ENCODE data around the gene SLC6A17.

SLC6A17 gene

GRCh38 chr1:110150330-110151174, at the start of gene SLC6A17:
Gene SLC6A17, plus strand, starts transcription at chr1:110150494. Its CDS starts 16,436 bp downstream, at chr1:110166930.
- peak; percentile 65 for DNase-seq (ENCODE audit: low spot score)

DNA sequence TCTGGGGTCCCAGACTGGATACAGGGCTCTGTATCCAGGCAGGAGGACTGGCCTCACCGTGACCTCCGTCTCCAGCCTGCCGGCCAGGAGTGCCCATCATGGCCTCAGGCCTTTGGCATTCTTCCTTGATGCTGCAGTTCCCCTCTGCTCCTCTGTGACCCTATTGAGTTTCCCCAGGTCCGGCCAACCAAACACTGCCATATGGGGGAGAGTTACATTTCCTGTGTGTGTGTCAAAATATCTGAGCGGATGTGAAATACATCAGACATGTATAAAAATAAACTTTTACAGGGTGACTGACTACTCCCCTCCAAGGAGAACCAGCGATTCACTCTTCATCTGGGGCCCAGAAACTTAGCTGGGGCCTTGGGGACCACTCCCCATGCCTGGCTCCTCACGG, 48.2 kb upstream of the SLC6A17 start:
- peak; percentile 20 for DNase-seq (ENCODE audit: low spot score)

- DNase-seq (ENCODE audit: low spot score) = peak; percentile 81
Observed at GRCh38 chr1:110106013-110106941, 44.0 kb upstream of the SLC6A17 start.

DNA sequence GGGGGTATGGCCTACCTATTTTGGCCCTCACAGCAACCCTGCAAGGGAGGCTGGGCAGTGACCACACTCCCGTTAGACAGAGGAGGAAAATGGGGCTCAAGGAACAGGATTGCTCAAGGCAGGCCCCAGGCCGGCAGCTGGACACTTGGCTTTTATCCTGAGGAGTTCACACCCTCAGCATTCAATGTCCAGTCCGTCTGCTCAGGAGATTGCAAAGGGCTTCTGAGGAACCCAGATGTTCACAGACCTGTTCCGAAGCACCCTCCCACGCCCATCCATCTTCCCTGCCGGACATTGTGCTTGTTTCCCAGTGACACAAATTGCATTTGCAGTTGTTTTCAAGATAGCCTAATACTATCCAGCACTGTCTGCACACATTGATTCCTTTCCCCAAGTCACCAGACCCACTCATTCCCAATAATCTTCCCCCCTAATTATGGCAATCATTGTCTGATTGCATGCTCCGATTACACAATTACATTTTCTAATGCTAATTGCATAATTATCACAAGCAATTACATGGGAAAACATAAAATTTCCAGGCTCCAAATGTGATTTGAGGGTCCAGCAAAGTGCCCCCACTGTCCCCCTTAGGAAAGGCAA, 42.3 kb upstream of the SLC6A17 start:
- DNase-seq (ENCODE audit: low spot score) = no peak

- DNase-seq (ENCODE audit: low spot score) = no peak
Observed at GRCh38 chr1:110111081-110111480, 39.2 kb upstream of the SLC6A17 start.

- no peak for DNase-seq (ENCODE audit: low spot score)
Observed at GRCh38 chr1:110112143-110112542, 38.2 kb upstream of the SLC6A17 start, which contains the start of gene UBL4B. Gene UBL4B, plus strand, starts transcription at chr1:110112443. Its CDS starts 92 bp downstream, at chr1:110112535.

- DNase-seq (ENCODE audit: low spot score) = no peak
Observed at GRCh38 chr1:110112656-110113055, 37.6 kb upstream of the SLC6A17 start.

- no peak for DNase-seq (ENCODE audit: low spot score)
Observed at GRCh38 chr1:110113551-110113950, 36.7 kb upstream of the SLC6A17 start.

DNA sequence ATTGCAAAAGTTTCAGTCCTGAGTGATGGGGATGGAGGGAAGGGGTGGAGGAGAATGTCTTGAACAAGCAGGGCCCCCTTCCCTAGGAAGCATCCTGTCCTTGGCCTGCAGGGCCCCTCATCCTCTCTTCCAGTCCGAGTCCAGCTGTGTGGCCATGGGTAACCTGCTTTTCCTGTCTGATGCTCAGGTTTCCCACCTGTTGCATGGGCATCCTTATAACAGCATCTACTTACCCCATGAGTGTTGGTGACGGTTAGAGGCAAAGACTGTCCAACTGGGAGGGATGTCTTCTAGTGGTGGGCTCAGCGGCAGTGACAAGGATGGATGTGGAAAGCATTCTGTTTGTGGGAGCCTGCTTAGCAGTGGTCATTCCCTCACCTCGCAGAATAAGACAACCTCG, 36.1 kb upstream of the SLC6A17 start:
- DNase-seq (ENCODE audit: low spot score) = no peak

DNA sequence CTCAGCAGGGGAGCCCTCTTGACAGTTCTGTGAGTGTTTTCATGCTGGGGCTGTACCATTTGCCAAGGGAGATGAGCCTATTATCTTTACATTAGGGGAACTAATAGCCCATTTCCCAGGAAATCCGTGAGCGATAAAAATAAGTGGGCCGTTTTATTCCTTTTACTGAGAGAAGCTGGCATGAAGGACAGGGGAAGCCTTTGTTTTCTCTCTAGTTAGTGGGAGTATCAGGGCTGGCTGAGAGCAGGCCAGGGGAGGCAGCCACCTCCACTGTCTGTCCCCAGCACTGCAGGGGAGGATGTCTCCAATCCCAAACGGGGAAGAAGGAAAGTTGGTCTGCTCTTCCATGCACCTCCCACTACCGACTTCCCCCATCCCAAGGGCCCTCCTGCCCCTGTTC, 35.5 kb upstream of the SLC6A17 start:
- no peak for DNase-seq (ENCODE audit: low spot score)

DNA sequence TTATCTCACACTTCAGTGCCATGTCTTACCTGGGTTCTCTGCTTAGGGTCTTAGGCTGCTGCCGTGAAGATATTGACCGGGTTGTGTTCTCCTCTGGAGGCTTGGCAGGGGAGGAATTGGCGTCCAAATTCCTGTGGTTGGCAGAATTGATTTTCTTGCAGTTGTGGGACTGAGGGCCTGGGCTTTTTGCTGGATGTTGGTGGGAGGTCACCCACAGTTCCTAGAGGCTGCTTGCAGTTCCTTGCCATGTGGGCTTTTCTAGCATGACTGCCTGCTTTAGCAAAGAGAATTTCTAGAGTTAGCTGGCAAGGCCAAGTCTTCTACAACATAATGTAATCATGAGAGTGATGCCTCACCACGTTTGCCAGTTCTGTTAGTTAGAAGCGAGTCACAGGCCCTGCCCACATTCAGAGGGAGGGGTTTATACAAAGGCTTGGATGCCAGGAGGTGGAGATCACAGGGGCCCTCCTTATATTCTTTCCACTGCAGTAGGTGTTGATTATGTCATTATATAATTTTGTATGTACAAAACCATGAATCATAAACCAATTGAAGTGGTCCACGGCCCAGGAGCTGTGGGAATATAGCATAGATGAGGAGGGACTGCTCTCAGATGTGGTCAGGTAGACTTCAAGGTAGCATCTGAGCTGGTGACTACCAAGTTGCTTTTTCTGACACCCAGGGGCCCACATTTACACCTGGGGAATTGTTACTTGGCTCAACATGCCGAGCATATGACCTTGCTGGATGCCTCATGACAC, 31.5 kb upstream of the SLC6A17 start:
- no peak for DNase-seq (ENCODE audit: low spot score)

DNA sequence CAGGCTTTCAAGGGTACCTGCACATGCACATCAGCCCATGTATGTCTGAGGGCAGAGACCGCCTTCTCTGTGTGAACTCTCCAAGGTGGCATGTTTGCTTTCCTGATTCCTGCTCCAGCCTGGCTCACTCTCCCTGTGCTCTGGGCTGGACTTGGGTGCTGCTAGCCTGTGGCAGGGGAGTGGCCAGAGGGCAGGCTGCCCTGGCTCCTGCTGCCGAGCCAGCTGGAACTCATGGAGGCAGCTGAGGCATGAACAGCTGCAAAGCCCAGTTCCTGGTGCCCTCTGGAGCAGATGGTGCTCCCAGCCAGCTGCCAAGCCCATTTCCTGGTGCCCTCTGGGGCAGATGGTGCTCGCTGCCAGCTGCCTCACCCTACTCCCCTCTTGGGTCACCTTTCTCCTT, 30.5 kb upstream of the SLC6A17 start:
- DNase-seq (ENCODE audit: low spot score) = no peak

DNA sequence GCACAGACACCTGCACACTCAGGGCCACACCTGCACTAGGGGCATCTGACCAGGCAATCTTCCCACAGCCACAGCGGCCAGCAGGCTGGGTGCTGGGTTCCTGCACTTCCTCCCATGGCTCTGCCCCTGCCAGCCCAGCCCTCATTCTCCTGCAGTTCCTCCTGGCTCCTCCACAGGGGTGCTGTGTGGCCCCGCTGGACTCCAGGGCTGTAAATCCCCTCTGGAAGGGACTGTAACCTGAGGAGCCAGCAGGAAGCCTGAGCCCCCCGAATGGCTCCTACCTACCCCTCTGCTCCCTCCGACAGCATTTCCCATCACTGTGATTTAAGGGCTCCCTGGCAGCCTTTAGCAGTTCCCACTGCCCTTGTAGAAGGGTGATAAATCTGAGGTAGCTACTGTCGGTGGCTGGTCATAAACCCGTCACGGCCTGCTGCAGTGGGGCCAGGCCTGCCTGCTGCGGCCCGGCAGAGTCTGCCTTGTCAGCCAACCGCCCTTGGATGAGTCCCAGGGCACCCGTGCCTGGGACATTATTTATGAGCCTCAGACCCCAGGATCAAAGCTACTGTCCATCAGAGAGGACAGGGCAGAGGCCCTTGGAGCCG, 29.2 kb upstream of the SLC6A17 start:
- no peak for DNase-seq (ENCODE audit: low spot score)

- DNase-seq (ENCODE audit: low spot score) = no peak
Observed at GRCh38 chr1:110123224-110123623, 27.1 kb upstream of the SLC6A17 start.

DNA sequence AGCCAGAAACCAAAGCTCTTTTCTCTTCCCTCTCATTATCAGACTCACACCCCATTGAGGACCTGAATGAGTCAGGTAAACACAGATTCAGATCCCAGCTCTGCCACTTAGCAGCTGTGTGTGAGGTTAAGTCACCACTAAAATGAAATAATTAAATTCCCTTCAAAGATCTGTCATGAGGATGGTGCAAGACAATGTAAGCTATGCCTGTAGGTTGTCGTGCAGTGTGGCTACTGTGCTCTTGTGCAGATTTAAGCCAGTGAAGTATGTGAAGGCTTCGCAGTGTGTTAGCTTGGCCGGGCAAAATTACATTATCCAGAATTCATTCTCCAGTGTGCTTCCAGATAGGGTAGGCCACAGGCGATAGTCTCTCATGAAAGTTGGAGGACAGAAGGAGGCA, 24.5 kb upstream of the SLC6A17 start:
- no peak for DNase-seq (ENCODE audit: low spot score)

DNA sequence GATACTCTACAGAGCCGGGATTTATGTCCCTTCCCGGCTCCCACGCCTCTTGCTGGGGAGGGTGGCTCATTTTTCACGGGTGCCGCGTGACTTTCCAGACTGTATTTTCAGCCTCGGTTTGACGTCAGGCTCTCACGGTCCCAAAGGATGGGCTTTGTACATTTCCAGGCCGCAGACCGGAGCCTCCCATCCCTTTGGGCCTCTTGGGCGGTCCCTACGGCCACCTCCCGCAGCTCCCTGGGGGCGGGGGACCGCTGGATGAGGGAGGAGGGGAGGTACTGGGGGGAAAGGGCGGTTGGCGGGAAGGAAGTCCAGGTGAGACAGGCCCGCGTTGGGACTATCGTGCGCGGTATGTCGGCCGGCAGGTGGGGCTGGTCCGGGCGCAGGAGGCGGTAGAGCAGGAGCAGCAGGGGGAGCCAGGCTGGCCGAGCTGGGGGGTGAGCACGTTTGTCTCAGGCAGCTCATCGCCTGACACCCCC, 20.1 kb upstream of the SLC6A17 start:
- peak; percentile 24 for DNase-seq (ENCODE audit: low spot score)

- DNase-seq (ENCODE audit: low spot score) = no peak
Observed at GRCh38 chr1:110130989-110131388, 19.3 kb upstream of the SLC6A17 start.

GRCh38 chr1:110132682-110133081, 17.6 kb upstream of the SLC6A17 start:
- no peak for DNase-seq (ENCODE audit: low spot score)

DNA sequence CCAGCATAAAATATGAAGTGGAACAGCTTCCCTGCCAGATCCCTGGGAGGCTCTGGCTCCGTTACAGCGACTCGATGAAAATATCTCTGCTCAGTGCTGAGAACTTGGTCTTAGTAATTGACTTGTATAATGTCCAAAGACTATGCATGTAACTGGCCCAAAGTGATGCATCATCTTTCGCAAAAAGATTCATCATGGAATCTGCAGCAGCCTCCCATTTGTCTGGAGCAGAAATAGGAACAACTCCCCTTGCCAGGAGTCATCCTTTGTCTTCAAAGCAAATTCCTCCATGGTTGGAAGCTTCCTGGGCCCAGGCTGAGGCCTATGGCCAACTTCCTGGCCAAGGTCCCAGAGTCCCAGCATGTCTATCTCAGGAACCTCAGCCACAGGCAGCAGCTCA, 16.9 kb upstream of the SLC6A17 start:
- no peak for DNase-seq (ENCODE audit: low spot score)

- DNase-seq (ENCODE audit: low spot score) = no peak
Observed at GRCh38 chr1:110134050-110134595, 16.2 kb upstream of the SLC6A17 start.

- no peak for DNase-seq (ENCODE audit: low spot score)
Observed at GRCh38 chr1:110135246-110135645, 15.0 kb upstream of the SLC6A17 start.

All from germinal center (tissue), 1 donor.